Spleen (tissue), 11 donors: ENCODE measurements around the gene IFI44L. TPM values are rescaled to one million over a fixed set of nuclear protein-coding genes. Genes with fewer than 3 reads are reported as not detected.

Source experiments
- DNase-seq: peaks from one replicate; pipeline ENCODE4 v3.0.0-alpha.2; 2020
- H3K27ac ChIP-seq, 8 donors: fragments of 200-600 bp; sonication (generic) in 7 of 8; 1 replicate in 4 of 8; 2 replicates in 4 of 8; pipeline versions ENCODE4 v1.5.0 to v1.8.0; 2016 to 2021; ENCODE audit warnings: inconsistent platforms in 4 of 8, mild to moderate bottlenecking in 4 of 8, moderate library complexity in 1 of 8
- H3K27me3 ChIP-seq, 7 donors: fragments of 200-600 bp; sonication (generic) in 6 of 7; replicated peaks in 1 of 7; 1 replicate in 4 of 7; 2 replicates in 3 of 7; pipeline versions ENCODE4 v1.5.0 to v1.8.0; 2016 to 2021; ENCODE audit warnings: inconsistent platforms in 3 of 7, mild to moderate bottlenecking in 1 of 7
- H3K36me3 ChIP-seq, 6 donors: fragments of 200-600 bp; sonication (generic) in 5 of 6; 1 replicate in 4 of 6; 2 replicates in 2 of 6; pipeline versions ENCODE4 v1.5.0 to v1.8.0; 2016 to 2021; ENCODE audit warnings: inconsistent platforms in 2 of 6
- H3K4me1 ChIP-seq, 6 donors: fragments of 200-600 bp; sonication (generic) in 5 of 6; 1 replicate in 3 of 6; 2 replicates in 3 of 6; pipeline versions ENCODE4 v1.5.0 to v1.8.0; 2016 to 2021; ENCODE audit warnings: inconsistent platforms in 3 of 6
- H3K4me3 ChIP-seq, 8 donors: fragments of 200-600 bp; sonication (generic) in 7 of 8; 1 replicate in 4 of 8; 2 replicates in 4 of 8; pipeline versions ENCODE4 v1.5.0 to v1.8.0; 2016 to 2021; ENCODE audit warnings: inconsistent platforms in 4 of 8, mild to moderate bottlenecking in 4 of 8, moderate library complexity in 2 of 8
- H3K9me3 ChIP-seq, 8 donors: fragments of 200-600 bp; sonication (generic) in 7 of 8; 1 replicate in 4 of 8; 2 replicates in 4 of 8; pipeline versions ENCODE4 v1.5.0 to v1.8.0; 2016 to 2021; ENCODE audit warnings: inconsistent platforms in 4 of 8
- CTCF ChIP-seq, 11 experiments: fragments of 200-600 bp in 7 of 11; fragments of 450-650 bp in 4 of 11; sonication (generic) in 4 of 11; IDR thresholded peaks in 8 of 11; conservative IDR thresholded peaks in 3 of 11; 1 replicate in 7 of 11; 2 replicates in 4 of 11; pipeline versions ENCODE4 v1.4.0 to v1.8.0; 2016 to 2021; ENCODE audit warnings: antibody characterized with exemption in 11 of 11, inconsistent platforms in 4 of 11, mild to moderate bottlenecking in 1 of 11
- POLR2A ChIP-seq, 3 donors: fragments of 450-650 bp; IDR thresholded peaks; one replicate each; pipeline ENCODE4 v1.5.1; 2017; ENCODE audit warnings: antibody characterized with exemption in 3 of 3, mild to moderate bottlenecking in 1 of 3
- POLR2AphosphoS5 ChIP-seq, 3 donors: sonication (generic); formaldehyde crosslinking; IDR thresholded peaks; one replicate each; pipeline ENCODE4 v1.5.1; 2017; ENCODE audit warnings: antibody characterized with exemption in 3 of 3
- WGBS, 5 donors: extraction: QIAGEN DNeasy Blood & Tissue Kit in 3 of 5; methylation state at CpG; one replicate each; pipeline versions ENCODE4 v1.1.5 to v1.1.7; 2013 to 2018; 5-methylcytosine and 5-hydroxymethylcytosine counted together
- intact Hi-C: fragments of 100-400 bp; cut with DNase I; formaldehyde crosslinking; loops from one replicate; pipeline ENCODE4 v1.15.0; 2023; ENCODE audit warnings: low total_unique reads
- polyA plus RNA-seq, 3 donors: library from polyadenylated mRNA; stranded (reverse); fragments of 200-250 nt; gene quantifications; one replicate each; pipeline ENCODE4 v1.2.1, GENCODE V29; 2013
- total RNA-seq, 7 donors: library from RNA; depleted of rRNA in 3 of 7; stranded (reverse); fragments of >200 nt in 3 of 7; fragmentation: NEBNext Ultra II Directional in 4 of 7; extraction: Animal tissue kit (Norgen Biotek cat#: 25700) in 4 of 7; gene quantifications; one replicate each; pipeline versions ENCODE4 v1.1.0 to v1.2.1, GENCODE V29; 2016 to 2021
- donor health status: healthy with polysubstance abuse.
- donor health status: DM: no; HTN: no; CAD: no; lungs with moderate emphysema.
- donor health status: DM: no; HTN: no; CAD: no.
- donor health status: Bipolar disorder and iron deficiency.
- donor health status: healthy.
- donor health status: DM: no; HTN: no; CAD: no.
- donor health status: DM: yes; HTN: yes; CAD: no.

Gene IFI44L
- total and polyA plus RNA-seq, 10 donors, result 10.3 to 60.3 (median 27.6) TPM

- intact Hi-C loops, result no loop called here
- H3K4me3 ChIP-seq, result no peak overlapping the region
Observed at GRCh38 chr1:78681265-78681664, 61.0 kb downstream of the IFI44L start.

GRCh38 chr1:78682496-78682895 is 62.2 kb downstream of the IFI44L start:
- no peak overlapping the region for H3K27ac ChIP-seq
- 53 to 80% (median 63%) methylated on average over 3 of the region's 3 CpGs for WGBS, 5 donors
- DNase-seq, result no peak
- peaks cover 0 to 8% (median 0%) of the 10 kb centered on the region in 6 donors for H3K4me1 ChIP-seq
- TF ChIP-seq POLR2AphosphoS5 (IDR thresholded peaks at IDR 0.05) (no peak), POLR2A (IDR thresholded peaks at IDR 0.05) (no peak), CTCF (IDR thresholded peaks at IDR 0.05 in 8 of 11, conservative IDR thresholded peaks at IDR 0.05 in 3 of 11) (no peak)
- H3K27me3 ChIP-seq, result no peaks in the 10 kb centered on the region
- no peaks in the 10 kb centered on the region for H3K9me3 ChIP-seq
- no peak overlapping the region for H3K4me3 ChIP-seq
- H3K36me3 ChIP-seq, result no peaks in the 10 kb centered on the region
- intact Hi-C loops, result no loop called here

More at GRCh38 chr1:78681265-78681664, 61.0 kb downstream of the IFI44L start:
- 66 to 78% (median 73%) methylated on average over 2 of the region's 2 CpGs for WGBS, 5 donors
- Histone ChIP-seq H3K9me3 (no peaks in the 10 kb centered on the region), H3K4me1 (peaks cover 0 to 8% (median 5%) of the 10 kb centered on the region in 6 donors), H3K27me3 (no peaks in the 10 kb centered on the region), H3K36me3 (no peaks in the 10 kb centered on the region), H3K27ac (no peak overlapping the region)
- DNase-seq, result no peak
- TF ChIP-seq POLR2AphosphoS5 (IDR thresholded peaks at IDR 0.05), result no peak
- no peak for TF ChIP-seq CTCF (IDR thresholded peaks at IDR 0.05 in 8 of 11, conservative IDR thresholded peaks at IDR 0.05 in 3 of 11)
- no peak for TF ChIP-seq POLR2A (IDR thresholded peaks at IDR 0.05)

GRCh38 chr1:78683079-78683478 is 62.8 kb downstream of the IFI44L start:
- Histone ChIP-seq H3K4me1 (peaks cover 0 to 5% (median 0%) of the 10 kb centered on the region in 6 donors), H3K9me3 (no peaks in the 10 kb centered on the region), H3K27ac (no peak overlapping the region), H3K4me3 (no peak overlapping the region), H3K36me3 (no peaks in the 10 kb centered on the region), H3K27me3 (no peaks in the 10 kb centered on the region)
- no peak for DNase-seq
- intact Hi-C loops, result no loop called here
- no peak for TF ChIP-seq CTCF (IDR thresholded peaks at IDR 0.05 in 8 of 11, conservative IDR thresholded peaks at IDR 0.05 in 3 of 11)
- TF ChIP-seq POLR2A (IDR thresholded peaks at IDR 0.05), result no peak
- no peak for TF ChIP-seq POLR2AphosphoS5 (IDR thresholded peaks at IDR 0.05)
- WGBS, 5 donors, result 53 to 71% (median 66%) methylated on average over 2 of the region's 2 CpGs

GRCh38 chr1:78687315-78687714 is 67.1 kb downstream of the IFI44L start:
- intact Hi-C loops, result no loop called here
- no peak overlapping the region for H3K4me3 ChIP-seq
- H3K9me3 ChIP-seq, result no peaks in the 10 kb centered on the region
- no peak for TF ChIP-seq POLR2AphosphoS5 (IDR thresholded peaks at IDR 0.05)
- no peak for TF ChIP-seq CTCF (IDR thresholded peaks at IDR 0.05 in 8 of 11, conservative IDR thresholded peaks at IDR 0.05 in 3 of 11)
- no peak for TF ChIP-seq POLR2A (IDR thresholded peaks at IDR 0.05)
- no peaks in the 10 kb centered on the region for H3K27me3 ChIP-seq
- no peak overlapping the region for H3K27ac ChIP-seq
- no peaks in the 10 kb centered on the region for H3K36me3 ChIP-seq
- no peaks in the 10 kb centered on the region for H3K4me1 ChIP-seq
- DNase-seq, result no peak
- 84 to 100% (median 94%) methylated on average over 1 of the region's 1 CpG for WGBS, 5 donors
